Activated effector memory CD4-positive, alpha-beta T cell treated with Interleukin-2 at 50 U/mL for 16 hours (primary cell): ENCODE measurements around the gene AFG3L2.
"Not testable (repeated sequence)": the region's sequence is repeated elsewhere in the genome, so short reads cannot be mapped to it uniquely, and the experiment has no call there.

ENCODE experiments used
- DNase-seq: peaks from one replicate; pipeline ENCODE4 v3.0.0-alpha.2; 2020

AFG3L2 gene

DNA sequence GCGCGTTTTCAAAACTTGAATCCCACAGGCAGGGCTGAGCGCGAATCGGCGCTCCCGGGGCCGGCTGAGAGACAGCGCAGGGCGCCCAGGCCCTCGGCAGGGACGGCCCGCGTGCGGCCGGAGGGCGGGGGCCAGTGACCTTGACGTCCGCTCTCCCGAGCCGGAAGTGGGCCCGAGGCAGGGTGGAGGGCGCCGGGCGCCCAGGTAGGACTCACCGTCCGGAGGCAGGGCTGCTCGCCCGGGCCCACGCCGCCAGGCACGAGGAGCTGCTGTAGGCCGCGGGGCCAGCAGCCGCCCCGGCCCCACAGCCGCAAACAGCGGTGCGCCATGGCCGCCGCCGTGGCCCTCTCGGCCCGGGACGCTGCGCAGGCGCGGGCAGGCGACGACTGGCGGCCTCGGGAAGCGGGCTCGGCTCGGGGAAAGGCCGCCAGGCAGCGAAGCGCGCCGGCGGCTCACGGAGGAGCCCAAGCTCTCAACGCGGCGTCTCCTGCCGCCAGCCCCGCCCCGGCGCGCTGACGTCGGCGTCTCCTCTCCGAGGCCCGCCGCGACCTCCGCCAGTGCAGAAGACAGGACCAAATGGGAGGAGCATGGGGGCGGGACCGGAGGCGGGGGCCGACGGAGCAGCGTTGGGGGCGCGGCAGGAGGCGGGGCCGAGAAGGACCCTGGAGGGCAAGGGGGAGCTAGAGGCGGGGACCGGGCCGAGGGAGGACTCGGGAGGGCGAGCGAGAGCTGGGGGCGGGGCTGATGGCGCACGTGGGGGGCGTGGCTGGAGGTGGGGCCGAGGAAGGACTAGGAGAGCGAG, at the start of gene AFG3L2:
Gene AFG3L2 (minus strand): TSS at position 474 of the 802 bp plus-strand sequence. CDS start 145 bp downstream, at position 329.
- peak; percentile 100 for DNase-seq

DNA sequence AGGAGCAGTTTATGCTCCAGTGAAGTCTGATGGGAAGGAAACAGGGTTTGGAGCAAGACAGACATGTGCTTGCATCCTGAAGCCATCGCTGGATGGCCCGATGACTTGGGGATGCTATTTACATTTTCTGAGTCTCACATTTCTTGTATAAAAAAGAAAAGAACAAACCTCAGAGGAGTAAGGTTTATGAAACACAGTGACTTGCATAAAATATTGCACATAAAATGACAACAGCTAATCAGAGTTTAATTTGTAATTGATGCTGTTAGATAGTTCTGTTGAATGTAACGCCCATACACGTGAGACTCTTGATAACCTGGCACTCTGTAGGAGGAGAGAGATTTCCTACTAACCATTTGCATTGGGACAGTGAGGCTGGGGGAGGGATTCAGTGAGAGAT, 47.2 kb upstream of the AFG3L2 start:
- DNase-seq: no peak

DNA sequence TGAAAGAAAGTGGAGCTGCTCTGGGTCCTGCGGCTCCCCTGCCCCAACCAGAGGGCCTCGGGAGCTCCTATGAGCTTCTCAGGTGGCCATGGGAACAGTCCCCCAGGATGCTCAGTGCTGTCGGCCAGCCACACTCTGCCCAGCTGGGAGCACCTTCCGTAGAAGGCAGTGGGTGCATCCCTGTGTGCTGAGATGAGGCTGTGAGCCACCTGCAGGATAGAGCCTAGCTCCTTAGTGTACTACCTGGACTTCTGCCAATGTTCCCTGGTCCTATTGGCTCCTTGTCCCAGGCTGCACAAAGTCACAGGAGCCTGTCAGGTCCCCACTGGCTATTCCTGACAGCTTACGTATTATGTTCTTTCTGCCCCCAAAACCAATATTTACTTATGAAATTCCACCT, 46.8 kb upstream of the AFG3L2 start:
- DNase-seq: no peak

DNA sequence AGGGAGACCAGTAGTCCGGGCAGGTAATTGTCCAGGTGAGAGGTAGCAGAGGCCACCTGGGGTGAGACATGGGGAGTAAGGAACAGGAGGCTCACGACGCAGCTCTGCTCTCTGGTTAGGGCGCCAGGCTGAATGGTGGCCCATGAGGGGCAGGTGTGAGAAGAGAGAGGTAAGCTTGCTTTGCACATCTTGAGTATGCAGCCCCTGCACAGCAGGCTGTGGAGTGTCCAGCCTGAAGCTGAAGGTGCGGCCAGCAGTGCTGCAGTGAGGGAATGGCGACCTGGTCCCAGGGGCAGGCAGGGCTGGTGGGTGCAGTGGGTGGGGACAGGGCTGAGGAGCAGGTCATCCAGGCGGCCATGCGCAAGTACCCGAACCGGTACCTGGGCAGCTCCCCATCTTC, 46.4 kb upstream of the AFG3L2 start:
- no peak for DNase-seq

DNA sequence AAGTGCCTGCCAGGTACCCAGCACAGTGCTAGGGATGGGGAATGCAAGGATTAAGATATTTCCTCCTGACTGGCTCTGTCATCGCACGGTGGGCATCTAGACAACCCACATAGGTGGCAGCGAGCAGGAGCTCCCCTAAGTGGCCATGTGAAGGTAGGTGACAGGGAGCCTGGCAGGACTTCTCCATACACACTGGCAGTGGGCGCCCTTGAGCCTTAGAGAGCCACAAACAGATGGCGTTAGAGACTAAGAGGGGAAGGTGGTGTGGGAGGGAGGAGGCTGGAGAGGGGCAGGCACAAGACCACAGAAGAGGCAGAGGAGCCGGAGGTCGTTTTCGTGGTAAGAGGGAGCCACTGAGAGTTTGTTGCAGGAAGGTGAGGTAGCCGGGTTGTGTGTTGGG, 45.9 kb upstream of the AFG3L2 start:
- no peak for DNase-seq

DNA sequence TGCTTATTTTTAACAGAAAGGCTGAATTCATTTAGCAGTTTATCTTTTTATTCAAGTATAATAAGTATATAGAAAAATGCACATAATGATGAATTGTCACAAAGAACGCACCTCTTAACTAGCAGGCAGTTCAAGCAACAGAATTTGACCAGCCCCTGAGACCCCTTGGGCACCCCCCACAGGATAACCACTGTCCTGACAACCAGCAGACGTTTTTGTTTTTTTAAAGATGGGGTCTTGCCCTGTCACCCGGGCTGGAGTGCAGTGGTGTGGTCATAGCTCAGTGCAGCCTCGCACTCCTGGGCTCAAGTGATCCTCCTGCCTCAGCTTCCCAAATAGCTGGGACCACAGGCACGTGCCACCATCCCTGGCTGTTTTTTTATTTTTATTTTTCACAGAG, 44.7 kb upstream of the AFG3L2 start:
- no peak for DNase-seq

DNA sequence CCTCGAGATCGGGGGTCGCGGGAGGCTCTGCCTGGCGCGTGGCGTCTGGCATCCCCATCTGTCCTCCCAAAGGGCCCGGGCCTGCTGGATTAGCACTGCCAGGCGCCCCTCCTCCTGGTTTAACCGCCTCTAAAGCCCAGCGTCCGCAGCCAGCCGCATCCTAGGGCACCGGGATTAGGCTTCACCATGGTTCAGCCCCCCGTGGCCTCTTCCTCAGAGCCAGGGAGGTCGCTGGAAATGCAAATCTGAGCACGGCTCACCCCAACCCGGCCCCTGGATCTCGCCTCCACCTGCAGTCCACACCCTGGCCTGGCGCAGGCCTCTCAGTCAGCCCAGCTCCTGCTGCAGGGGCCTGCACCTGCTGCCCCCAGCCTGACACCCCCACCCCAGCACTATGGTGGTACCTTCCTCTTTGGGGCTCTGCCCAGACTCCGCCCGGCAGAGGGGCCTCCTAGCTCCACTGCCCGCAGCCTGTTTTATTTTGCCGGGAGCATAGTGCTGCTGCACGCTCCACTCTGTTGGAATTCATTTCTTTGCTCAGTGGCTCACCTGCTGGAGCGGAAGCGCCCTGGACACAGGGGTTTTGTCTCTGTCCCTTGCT, 43.9 kb upstream of the AFG3L2 start:
- no peak for DNase-seq

DNA sequence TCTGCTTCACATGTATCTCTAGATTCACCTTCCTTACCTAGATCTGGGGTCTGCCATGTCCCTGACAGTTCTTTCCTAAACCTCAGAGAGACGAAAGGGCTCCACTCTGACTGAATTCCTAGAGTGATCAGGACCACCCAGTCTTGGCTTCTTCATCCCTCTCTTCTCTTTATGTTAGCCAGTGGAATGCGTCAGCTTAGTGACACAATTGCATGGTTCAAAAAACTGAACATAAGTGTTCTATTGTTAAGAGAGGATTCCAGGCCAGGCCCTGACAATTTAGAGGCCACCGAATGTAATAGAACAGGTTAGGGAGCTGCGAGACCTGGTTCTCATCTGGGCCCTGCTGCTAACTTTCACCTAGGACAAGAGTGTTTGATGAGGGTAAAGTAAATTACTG, 40.7 kb upstream of the AFG3L2 start:
- DNase-seq: no peak

DNA sequence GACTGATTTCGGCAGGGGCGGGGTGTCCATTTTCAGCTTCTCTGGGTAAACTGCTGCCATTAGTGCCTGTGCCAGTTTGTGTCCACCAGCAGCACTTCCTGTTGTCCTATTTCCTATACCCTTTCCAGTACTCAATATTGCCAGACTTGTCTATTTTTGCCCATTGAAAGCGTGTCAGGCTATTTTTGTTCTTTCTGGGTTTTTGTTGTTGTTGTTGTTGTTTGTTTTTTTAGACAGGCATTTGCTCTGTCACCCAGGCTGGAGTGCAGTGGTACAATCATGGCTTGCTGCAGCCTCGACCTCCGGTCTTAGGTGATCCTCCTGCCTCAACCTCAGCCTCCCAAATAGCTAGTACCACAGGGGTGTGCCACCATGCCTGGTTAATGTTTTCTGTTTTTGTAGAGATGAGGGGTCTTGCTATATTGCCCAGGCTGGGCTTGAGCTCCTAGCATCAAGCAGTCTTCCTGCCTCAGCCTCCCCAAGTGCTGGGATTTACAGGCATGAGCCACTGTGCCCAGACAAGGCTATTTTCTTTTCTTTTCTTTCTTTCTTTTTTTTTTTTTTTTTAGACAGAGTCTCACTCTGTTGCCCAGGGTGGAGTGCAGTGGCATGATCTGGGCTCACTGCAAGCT, 39.2 kb upstream of the AFG3L2 start:
- DNase-seq: no peak

DNA sequence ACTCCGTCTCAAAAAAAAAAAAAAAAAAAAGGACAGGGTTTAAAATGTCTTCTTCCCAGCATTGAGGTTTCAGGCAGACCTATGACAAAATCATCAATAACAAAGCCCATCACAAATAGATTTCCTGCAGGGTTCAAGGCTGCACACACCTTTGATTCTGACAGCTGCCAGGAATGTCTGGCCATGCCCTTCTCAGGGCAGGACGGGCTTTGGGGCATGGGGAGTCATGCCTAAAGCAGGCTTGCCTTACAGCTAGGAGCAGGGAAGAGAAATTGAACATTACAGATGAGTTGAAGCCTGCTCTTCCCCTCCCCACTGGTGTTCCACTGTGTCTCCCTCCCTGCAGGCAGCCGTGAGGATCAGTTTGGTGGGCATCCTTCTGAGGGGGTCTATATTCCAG, 34.4 kb upstream of the AFG3L2 start:
- no peak for DNase-seq

DNA sequence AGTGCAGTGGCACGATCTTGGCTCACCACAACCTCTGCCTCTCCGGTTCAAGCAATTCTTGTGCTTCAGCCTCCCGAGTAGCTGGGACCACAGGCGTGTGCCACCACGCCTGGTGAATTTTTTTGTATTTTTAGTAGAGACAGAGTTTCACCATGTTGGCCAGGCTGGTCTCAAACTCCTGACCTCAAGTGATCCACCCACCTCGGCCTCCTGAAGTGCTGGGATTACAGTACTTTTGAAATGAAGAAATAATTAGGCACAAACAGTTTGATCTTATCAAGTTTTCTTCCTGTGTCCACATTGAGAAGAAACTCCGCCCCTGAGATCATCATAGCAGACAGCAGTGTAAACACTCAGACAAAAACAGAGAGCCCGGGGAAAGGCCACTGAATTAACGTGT, 33.7 kb upstream of the AFG3L2 start:
- DNase-seq: not testable (repeated sequence)

DNA sequence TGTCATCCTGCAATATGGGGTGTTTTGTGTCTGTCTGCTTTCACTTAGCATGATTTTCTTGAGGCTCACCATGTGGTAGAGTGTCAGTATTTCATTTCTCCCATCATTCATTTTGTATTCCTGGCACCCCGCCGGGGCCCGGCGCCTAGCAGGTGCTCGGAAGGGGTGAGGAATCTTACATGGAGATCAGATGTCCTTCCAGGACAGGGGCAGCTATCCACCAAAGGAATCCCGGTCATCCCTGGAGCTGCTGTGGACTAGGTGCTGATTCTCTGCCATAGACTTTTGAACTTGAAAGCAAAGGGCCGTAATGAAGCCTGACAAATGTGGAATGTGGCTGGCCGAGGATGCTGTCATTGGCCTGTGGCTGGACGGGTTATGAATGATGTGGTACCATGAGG, 33.1 kb upstream of the AFG3L2 start:
- DNase-seq: no peak

DNA sequence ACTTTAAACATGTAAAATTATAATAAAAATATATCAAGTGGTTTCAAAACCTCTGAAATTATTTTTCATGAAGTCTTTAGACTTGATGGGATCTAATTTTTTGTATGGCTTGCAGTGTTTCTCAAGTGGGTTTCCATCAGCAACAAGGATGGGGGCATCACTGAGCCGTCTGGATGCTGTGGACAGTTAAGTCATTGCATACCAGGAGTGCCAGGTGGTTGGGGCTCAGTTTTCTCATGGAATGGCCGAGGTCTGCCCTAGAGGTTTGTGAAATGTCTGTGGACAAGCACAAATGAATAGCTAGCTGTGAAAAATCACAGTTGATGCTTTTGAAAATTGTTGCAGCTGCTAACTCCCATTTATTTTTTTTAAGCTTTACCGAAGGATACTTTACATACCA, 32.4 kb upstream of the AFG3L2 start:
- DNase-seq: no peak

DNA sequence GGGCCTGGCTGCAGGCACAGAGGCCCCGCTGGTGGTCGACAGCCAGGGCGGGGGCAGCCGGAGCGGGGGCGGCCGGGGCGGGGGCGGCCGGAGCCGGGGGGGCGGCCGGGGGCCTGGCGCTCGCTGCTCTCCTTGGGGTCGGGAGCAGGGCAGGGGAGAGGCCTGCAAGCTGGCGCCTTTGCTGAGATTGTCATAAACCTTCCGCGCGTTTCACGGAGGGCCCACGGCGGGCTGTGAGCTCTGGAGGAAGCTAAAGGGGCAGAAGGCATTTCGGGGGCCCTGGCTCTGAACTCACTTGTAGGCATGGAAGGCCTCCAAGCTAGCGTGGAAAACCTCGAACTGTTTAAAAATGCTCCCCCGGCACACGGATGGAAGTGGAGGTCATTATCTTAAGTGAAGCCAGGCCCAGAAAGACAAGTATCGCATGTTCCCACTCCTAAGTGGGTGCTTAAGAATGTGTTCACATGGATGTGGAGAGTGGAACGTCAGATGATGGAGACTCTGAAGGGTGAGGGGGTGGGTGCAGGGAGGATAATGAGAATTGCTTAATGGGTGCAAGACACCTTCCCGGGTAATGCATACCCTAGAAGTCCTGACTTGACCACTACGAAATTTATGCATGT, 31.3 kb upstream of the AFG3L2 start:
- no peak for DNase-seq

DNA sequence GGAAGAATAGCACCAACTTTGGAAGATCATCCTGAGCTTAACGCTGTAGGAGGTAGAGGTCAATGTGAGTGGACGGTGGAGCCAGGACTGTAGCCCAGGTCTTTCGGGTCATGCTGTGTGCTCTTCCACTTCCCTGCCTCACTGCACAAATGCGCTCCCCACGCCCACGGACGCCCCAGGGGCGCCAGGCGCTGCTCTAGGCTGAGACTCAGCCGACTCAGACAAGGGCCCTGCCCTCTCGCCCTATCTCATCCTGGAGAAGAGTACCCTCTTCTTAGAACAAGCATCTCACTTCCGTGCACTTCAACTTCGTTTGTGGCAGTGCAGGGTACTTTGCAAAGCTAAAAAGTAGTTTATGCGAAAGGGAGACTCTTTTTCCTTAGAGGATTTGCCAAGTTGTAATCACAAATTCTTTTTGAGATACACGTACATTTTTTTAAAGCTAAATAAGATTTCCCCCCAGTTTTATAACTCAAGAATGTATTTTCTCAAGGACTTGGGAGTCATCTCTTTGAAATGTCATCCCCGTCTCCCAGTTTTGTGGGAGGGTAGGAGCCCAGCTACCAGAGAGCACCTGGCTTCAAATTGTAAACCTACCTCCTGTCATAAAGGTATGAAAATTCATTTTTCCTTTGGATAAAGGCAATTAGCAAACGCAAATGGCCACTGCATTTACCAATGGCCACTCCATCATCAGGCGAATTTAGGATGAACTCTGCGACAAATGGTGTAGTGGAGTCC, 29.5 kb upstream of the AFG3L2 start:
- DNase-seq: no peak

DNA sequence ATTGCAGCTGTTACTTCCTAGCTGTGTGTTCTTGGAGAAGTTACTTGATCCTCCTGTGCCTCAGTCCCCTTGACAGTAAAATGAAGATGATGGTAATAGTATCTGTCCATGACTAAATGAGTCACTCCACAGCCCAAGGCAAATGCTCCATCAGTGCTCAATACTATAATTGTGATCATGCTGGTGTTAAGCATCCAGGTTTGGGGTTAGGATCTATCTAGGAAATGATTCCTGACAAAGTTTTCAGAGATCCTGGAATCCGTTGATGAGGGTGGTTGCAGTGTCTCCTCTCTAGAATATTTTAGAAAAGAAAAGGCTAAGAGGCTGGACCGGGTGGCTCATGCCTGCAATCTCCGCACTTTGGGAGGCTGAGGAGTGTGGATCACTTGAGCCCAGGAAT, 28.0 kb upstream of the AFG3L2 start:
- DNase-seq: no peak

DNA sequence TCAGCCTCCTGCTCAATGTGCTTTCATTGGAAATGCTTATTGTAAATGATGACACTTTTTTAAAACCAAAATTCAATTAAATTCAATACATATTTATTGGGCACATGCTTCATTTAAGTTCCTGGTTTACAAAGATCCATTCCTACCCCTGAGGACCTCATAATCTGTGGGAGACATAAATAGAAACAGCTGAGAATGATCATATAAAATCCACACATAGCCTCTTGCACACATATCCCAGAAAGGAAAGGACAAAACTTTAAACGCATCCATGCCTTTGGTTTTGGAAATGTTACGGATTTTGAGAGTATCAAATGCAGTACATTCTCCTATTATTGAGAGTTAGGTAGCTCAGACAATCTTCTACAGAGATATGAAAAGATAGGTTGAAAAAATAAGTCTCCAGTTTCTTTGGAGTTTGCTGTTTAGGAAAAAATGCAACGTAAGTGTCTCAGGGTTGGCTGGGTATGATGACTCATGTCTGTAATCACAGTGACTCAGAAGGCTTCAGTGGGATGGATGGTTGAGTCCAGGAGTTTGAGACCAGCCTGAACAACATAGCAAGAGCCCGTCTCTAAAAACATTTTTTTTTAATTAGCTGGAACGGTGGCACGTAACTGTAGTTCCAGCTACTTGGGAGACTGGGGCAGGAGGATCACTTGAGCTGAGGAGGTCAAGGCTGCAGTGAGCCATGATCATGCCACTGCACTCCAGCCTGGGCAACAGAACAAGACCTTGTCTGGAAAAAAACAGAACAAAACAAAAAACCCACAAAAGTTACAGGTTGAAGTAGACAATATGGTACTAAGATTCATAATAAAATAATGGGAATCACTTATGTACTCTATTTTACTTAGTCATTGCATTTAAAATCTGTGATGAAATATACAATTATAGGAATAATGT, 26.8 kb upstream of the AFG3L2 start:
- no peak for DNase-seq

DNA sequence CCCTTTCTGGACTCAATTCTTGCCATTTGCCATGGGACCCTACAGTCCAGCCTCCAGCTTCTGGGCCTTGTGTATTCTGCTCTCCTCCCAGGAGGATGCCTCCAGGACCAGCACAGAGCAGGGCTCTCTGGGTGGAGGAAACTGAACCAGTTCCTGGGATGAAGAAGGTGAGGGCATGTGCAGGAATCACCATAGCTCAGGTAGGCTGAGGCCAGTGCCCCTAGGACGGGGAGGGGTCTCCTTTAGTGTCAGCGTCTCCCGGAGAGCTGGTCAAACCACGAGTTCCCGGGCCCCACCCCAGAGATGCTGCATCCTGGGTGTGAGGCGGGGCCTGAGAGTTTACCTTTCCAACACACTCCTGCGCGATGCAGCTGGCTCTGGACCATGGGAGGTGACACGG, 24.9 kb upstream of the AFG3L2 start:
- DNase-seq: no peak

DNA sequence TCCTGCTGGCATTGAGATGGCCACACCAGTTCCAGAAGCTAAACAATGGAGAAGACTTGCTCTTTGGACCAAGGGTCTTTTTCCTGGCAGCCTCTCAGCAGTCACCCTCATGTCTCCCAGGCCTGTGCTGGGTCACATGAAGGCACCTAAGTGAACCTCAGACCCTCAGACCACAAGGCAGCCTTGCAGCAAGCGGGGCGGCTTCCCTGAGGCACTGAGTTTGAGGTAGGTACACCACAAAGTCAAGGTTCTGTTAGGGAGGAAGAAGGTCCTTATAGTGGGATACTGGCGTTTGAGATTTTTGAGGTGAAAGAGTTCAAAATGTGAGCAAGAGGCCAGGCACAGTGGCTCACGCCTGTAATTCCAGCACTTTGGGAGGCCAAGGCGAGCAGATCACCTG, 22.2 kb upstream of the AFG3L2 start:
- no peak for DNase-seq

DNA sequence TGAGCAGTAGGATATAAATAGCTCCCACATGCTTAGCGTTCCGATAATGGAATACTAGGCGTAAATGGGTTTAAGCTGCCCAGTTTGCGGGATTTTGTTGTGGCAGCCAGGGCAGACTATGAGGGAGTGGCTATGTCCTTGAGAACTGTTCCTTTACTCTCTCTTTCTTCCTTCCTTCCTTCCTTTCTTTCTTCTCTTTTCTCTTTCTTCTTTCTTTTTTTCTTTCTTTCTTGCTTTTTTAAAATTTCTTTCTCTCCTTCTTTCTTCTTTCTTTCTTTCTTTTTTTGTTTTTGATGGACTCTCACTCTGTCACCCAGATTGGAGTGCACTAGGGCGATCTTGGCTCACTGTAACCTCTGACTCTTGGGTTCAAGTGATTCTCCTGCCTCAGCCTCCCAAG, 21.6 kb upstream of the AFG3L2 start:
- no peak for DNase-seq

DNA sequence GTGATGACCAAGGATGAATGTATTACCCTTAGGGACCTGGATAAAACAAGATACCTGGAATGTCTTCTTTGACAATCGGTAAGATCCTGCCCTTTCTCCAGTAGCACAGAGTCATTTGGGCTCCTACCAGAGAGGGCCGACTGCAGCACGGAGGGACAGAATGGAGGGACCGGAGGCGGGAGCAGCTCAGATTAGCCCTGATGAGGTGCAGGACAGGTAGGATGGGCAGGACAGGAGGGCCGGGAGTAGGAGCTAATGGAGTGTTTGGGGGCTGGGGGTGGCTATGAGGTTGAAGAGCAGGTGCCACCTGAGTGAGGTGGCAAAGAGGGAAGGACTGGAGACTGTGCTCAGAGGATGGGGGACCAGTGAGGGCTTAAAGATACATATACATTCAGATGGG, 20.8 kb upstream of the AFG3L2 start:
- DNase-seq: no peak

DNA sequence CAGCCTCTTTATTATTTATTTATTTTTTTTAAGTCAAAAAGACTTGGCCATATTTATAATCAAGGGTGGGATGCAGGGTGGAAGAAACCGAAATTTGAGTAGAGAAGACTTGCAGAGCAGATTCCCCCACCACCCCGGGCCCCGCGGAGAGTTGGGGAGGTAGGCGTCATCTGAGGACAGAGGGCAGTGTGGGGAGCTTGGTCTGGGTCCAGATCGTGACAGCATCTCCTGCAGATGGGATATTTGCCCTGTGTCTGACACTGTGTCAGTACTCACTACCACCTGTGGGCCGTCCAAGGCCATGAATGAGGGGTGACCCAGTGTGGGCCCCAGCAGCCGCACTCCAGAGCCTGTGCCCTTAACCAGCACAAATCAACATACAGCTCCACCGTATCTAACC, 20.2 kb upstream of the AFG3L2 start:
- no peak for DNase-seq
